ENCODE data around the gene ZCCHC14.
A peak's percentile ranks its signal among the peaks of the same experiment; 100 is the strongest.
"Not testable (repeated sequence)": the region's sequence is repeated elsewhere in the genome, so short reads cannot be mapped to it uniquely, and the experiment has no call there.

Gene ZCCHC14

DNA sequence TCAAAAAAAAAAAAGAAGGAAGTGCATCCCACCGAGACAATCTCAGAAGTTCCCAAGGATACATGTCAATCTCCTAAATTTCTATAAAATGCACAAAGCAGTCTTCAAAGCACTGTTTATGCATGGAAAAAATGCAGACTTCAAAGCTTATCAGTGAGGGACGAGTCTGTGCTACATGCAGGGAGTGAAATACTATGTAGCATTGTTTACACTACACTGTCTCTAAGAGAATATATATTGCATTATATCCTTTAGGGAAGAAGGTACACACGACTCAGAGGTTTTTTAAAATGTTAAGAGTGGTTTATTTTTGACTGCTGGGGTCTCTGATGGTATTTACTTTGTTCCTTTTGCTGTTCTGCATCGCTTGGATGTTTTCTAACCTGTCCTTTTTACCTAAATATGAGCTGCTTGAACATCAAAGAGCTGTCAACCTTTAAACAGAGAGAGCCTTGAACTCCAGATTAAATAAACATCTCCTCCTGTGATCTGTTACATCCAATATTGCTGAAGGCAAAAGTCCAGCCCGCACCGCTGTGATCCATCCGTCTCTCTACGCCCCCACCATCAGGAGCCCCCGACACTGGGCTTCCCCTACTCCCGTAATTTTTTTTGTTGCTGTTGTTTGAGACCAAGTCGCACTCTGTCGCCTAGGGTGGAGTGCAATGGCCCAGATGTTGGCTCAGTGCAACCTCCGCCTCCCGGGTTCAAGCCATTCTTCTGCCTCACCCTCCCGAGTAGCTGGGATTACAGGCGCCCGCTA, 110.6 kb downstream of the ZCCHC14 start:
- Histone ChIP-seq H3K9me3 (ENCODE audit: control insufficient read depth, low read length) (no peaks in the 10 kb centered on the region), H3K27me3 (replicated peaks; ENCODE audit: control insufficient read depth, insufficient read depth, low read length) (no peaks in the 10 kb centered on the region), H3K4me1 (ENCODE audit: control insufficient read depth, insufficient read depth, low read length) (peaks cover 29% of the 10 kb centered on the region), H3K4me3 (ENCODE audit: low read length) (peak overlapping the region; percentile 86), H3K36me3 (ENCODE audit: control insufficient read depth, insufficient read depth, low read length, severe bottlenecking) (no peaks in the 10 kb centered on the region), H3K9ac (ENCODE audit: low read length) (peak overlapping the region; percentile 92)
- peak; percentile 48 for DNase-seq (ENCODE audit: low read depth)

DNA sequence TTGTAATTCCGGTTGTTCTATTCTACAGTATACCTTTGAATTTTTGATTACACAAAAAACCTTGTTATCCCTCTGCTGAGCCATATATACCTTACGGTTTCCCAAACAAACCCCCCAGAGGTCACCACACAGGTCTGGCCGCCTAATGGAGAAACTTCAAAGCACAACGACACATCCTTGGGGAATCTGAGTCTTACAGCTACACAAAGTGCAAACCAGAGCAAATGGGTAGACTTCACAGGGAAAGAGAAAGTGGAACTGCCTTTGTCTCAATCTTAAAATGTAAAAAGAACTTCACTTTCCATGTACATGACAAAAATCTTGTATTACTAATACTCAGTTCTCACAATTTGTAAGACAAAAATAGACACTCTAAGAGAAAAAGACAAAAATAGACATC, 111.9 kb downstream of the ZCCHC14 start:
- H3K9me3 ChIP-seq (ENCODE audit: control insufficient read depth, low read length): no peaks in the 10 kb centered on the region
- no peaks in the 10 kb centered on the region for H3K36me3 ChIP-seq (ENCODE audit: control insufficient read depth, insufficient read depth, low read length, severe bottlenecking)
- no peaks in the 10 kb centered on the region for H3K27me3 ChIP-seq (replicated peaks; ENCODE audit: control insufficient read depth, insufficient read depth, low read length)
- peak overlapping the region; percentile 86 for H3K4me3 ChIP-seq (ENCODE audit: low read length)
- peak overlapping the region; percentile 92 for H3K9ac ChIP-seq (ENCODE audit: low read length)
- DNase-seq (ENCODE audit: low read depth): peak; percentile 51
- peaks cover 31% of the 10 kb centered on the region for H3K4me1 ChIP-seq (ENCODE audit: control insufficient read depth, insufficient read depth, low read length)

DNA sequence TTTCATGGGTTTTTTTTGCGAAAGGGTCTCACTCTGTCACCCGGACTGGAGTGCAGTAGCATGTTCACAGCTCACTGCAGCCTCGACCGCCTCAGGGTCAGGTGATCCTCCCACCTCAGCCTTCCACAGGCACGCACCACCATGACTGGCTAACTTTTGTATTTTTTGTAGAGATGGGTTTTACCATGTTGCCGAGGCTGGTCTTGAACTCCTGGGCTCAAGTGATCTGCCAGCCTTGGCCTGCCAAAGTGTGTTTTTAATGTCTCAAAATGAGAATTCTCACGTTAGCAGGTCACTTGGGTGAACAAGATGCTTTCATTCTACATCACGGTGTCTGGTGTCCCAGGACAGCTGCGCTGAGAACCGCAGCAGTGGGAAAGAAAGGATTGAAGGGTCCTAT, 112.4 kb downstream of the ZCCHC14 start:
- H3K36me3 ChIP-seq (ENCODE audit: control insufficient read depth, insufficient read depth, low read length, severe bottlenecking): no peaks in the 10 kb centered on the region
- H3K27me3 ChIP-seq (replicated peaks; ENCODE audit: control insufficient read depth, insufficient read depth, low read length): no peaks in the 10 kb centered on the region
- H3K9ac ChIP-seq (ENCODE audit: low read length): peak overlapping the region; percentile 92
- no peaks in the 10 kb centered on the region for H3K9me3 ChIP-seq (ENCODE audit: control insufficient read depth, low read length)
- no peak for DNase-seq (ENCODE audit: low read depth)
- peak overlapping the region; percentile 86 for H3K4me3 ChIP-seq (ENCODE audit: low read length)
- peaks cover 36% of the 10 kb centered on the region for H3K4me1 ChIP-seq (ENCODE audit: control insufficient read depth, insufficient read depth, low read length)

DNA sequence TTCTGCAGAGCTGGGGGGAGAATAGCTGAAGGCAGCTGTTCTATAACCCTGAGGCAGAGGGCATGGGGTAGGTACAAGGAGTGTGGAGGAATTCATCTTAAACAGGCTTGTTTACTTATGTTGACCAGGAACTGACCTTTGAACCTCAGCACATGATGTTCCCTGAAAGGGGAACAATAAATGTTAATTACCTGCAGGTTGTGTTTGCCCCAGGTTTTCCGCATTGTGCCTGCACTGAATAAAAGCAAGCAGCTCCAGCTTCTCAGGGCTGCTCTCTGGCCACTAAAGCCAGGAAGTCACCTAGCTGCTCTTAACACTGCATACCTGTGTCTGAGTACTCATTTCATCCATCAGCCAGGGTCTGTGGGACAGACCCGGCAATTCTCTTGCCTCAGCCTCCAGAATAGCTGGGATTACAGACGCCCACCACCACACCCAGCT, 113.5 kb downstream of the ZCCHC14 start:
- peaks cover 38% of the 10 kb centered on the region for H3K4me1 ChIP-seq (ENCODE audit: control insufficient read depth, insufficient read depth, low read length)
- not testable (repeated sequence) for H3K9me3 ChIP-seq (ENCODE audit: control insufficient read depth, low read length); DNase-seq (ENCODE audit: low read depth)

DNA sequence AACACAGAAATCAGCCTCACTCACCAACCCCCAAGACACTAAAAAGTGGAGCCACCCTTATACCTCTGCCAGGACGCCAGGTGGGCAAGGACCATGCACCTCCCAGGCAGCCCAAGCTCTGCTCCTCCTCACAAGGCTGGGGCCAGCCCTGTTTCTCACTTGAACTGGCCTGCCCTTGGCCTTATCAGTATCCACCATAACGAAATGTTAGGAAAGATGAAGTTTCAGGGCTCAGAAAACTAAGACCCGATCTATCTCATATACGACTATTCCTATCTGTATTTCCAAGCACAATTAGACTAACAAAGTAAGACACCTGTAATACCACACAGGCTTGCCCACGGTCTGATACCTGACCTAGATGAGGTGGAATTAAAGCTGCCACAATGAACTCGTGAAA, 116.2 kb downstream of the ZCCHC14 start:
- no peak for DNase-seq (ENCODE audit: low read depth)
- Histone ChIP-seq H3K9ac (ENCODE audit: low read length) (no peak overlapping the region), H3K4me3 (ENCODE audit: low read length) (no peak overlapping the region), H3K9me3 (ENCODE audit: control insufficient read depth, low read length) (no peaks in the 10 kb centered on the region), H3K27me3 (replicated peaks; ENCODE audit: control insufficient read depth, insufficient read depth, low read length) (no peaks in the 10 kb centered on the region), H3K36me3 (ENCODE audit: control insufficient read depth, insufficient read depth, low read length, severe bottlenecking) (peaks cover 4% of the 10 kb centered on the region), H3K4me1 (ENCODE audit: control insufficient read depth, insufficient read depth, low read length) (peaks cover 30% of the 10 kb centered on the region)

More for the DNA sequence above, 113.5 kb downstream of the ZCCHC14 start:
- H3K4me3 ChIP-seq (ENCODE audit: low read length); H3K27me3 ChIP-seq (replicated peaks; ENCODE audit: control insufficient read depth, insufficient read depth, low read length); H3K36me3 ChIP-seq (ENCODE audit: control insufficient read depth, insufficient read depth, low read length, severe bottlenecking); H3K9ac ChIP-seq (ENCODE audit: low read length): not testable (repeated sequence)

DNA sequence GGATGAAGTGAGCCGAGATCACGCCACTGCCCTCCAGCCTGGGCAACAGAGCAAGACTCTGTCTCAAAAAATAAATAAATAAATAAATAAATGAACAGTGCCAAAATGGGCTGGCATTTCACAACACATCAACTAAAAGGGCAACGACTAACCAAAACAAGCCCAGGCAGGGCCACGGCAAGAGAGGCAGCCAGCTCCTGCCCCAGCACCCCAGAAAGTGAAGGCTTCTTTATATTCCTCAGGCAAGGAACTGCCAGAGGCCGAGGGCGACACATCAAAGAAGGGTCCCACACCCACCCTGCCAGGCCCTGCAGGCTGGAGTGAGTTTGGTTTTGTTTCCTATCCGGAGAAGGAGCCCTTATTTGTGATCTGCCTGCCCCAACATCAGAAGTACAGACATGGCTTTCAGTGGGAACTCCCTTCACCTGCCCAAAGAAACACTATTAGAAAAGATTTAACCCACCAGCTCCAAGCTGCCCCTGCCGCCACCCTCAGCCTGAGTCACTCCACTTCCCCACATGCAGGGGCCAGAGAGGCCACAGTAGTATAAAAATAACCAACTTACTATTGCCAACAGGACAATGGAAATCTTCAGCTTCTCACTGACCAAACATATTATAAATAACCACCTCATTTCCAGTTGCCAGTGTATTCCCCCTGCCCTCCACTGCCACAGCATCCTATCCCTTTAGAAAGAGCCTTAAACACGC, 117.2 kb downstream of the ZCCHC14 start:
- peak; percentile 54 for DNase-seq (ENCODE audit: low read depth)
- Histone ChIP-seq H3K4me3 (ENCODE audit: low read length) (no peak overlapping the region), H3K9ac (ENCODE audit: low read length) (peak overlapping the region; percentile 72), H3K9me3 (ENCODE audit: control insufficient read depth, low read length) (no peaks in the 10 kb centered on the region), H3K4me1 (ENCODE audit: control insufficient read depth, insufficient read depth, low read length) (peaks cover 19% of the 10 kb centered on the region), H3K36me3 (ENCODE audit: control insufficient read depth, insufficient read depth, low read length, severe bottlenecking) (peaks cover 4% of the 10 kb centered on the region), H3K27me3 (replicated peaks; ENCODE audit: control insufficient read depth, insufficient read depth, low read length) (no peaks in the 10 kb centered on the region)

DNA sequence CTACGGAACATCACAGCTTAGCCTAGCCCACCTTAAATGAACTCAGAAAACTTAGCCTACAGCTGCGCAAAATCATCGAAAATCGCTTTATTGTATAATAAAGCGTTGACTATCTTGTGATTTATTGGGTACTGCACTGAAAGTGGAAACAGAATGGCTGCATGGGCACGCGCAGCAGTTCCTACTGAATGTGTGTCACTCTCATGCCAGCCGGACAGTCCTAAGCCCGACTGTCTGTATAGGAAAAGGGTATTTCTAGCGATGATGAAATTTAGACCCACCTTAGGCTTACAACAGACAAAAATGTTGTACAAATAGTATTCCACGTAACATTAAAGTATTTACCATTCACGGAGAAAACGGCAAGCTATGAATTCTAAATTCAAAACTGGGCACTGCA, 118.5 kb downstream of the ZCCHC14 start:
- no peaks in the 10 kb centered on the region for H3K27me3 ChIP-seq (replicated peaks; ENCODE audit: control insufficient read depth, insufficient read depth, low read length)
- H3K4me1 ChIP-seq (ENCODE audit: control insufficient read depth, insufficient read depth, low read length): peaks cover 15% of the 10 kb centered on the region
- no peak overlapping the region for H3K4me3 ChIP-seq (ENCODE audit: low read length)
- DNase-seq (ENCODE audit: low read depth): no peak
- peaks cover 4% of the 10 kb centered on the region for H3K36me3 ChIP-seq (ENCODE audit: control insufficient read depth, insufficient read depth, low read length, severe bottlenecking)
- H3K9ac ChIP-seq (ENCODE audit: low read length): no peak overlapping the region
- no peaks in the 10 kb centered on the region for H3K9me3 ChIP-seq (ENCODE audit: control insufficient read depth, low read length)

DNA sequence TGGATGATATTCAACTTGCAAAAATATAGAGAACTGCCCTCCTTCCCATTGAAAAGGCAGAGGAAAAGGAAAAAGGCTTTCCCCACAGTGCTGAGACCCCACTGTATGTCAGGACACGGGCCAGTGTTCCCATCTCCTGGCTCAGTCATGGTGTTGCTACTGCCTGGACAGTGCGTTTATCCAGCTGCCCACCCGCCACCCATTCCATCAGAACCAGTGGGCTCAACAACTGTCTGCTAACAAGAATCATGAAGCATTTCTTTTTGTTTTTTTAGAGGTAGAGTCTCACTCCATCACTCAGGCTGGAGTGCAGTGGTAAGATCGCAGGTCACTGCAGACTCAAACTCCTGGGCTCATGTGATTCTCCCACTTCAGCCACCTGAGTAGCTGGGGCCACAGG, 120.5 kb downstream of the ZCCHC14 start:
- Histone ChIP-seq H3K27me3 (replicated peaks; ENCODE audit: control insufficient read depth, insufficient read depth, low read length) (no peaks in the 10 kb centered on the region), H3K9me3 (ENCODE audit: control insufficient read depth, low read length) (no peaks in the 10 kb centered on the region), H3K4me3 (ENCODE audit: low read length) (no peak overlapping the region), H3K4me1 (ENCODE audit: control insufficient read depth, insufficient read depth, low read length) (peaks cover 15% of the 10 kb centered on the region), H3K9ac (ENCODE audit: low read length) (no peak overlapping the region), H3K36me3 (ENCODE audit: control insufficient read depth, insufficient read depth, low read length, severe bottlenecking) (peaks cover 4% of the 10 kb centered on the region)
- DNase-seq (ENCODE audit: low read depth): no peak

DNA sequence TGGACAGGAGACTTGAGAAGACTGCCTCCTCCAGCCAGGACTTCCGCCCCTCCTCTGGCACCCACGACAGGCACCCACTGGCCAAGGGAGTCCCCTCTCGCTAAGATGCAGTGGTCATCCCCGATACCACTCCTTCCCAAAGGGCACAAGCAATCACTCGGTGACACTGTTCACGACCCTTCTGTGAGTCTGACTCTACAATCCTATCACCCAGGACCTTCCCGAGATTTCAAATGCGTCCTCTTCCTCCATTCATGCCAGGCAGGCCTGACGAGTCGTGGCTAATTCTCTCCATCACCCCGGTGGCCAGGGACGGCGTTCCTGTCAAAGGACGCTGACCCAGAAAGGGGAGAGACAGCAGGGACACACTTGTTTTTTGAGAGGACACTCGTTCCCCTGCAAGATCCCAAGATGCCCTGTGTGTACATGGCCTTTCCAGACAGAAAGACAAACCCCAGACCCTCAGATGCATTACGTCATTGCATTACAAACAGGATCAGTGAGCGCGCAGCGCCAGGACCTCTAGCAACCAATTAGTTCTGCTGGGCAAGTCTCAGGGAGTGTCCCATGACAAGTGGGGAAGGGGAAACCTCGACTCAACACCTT, 121.5 kb downstream of the ZCCHC14 start:
- no peak for DNase-seq (ENCODE audit: low read depth)
- peaks cover 4% of the 10 kb centered on the region for H3K36me3 ChIP-seq (ENCODE audit: control insufficient read depth, insufficient read depth, low read length, severe bottlenecking)
- H3K9ac ChIP-seq (ENCODE audit: low read length): no peak overlapping the region
- H3K27me3 ChIP-seq (replicated peaks; ENCODE audit: control insufficient read depth, insufficient read depth, low read length): no peaks in the 10 kb centered on the region
- peaks cover 15% of the 10 kb centered on the region for H3K4me1 ChIP-seq (ENCODE audit: control insufficient read depth, insufficient read depth, low read length)
- no peak overlapping the region for H3K4me3 ChIP-seq (ENCODE audit: low read length)
- H3K9me3 ChIP-seq (ENCODE audit: control insufficient read depth, low read length): no peaks in the 10 kb centered on the region

DNA sequence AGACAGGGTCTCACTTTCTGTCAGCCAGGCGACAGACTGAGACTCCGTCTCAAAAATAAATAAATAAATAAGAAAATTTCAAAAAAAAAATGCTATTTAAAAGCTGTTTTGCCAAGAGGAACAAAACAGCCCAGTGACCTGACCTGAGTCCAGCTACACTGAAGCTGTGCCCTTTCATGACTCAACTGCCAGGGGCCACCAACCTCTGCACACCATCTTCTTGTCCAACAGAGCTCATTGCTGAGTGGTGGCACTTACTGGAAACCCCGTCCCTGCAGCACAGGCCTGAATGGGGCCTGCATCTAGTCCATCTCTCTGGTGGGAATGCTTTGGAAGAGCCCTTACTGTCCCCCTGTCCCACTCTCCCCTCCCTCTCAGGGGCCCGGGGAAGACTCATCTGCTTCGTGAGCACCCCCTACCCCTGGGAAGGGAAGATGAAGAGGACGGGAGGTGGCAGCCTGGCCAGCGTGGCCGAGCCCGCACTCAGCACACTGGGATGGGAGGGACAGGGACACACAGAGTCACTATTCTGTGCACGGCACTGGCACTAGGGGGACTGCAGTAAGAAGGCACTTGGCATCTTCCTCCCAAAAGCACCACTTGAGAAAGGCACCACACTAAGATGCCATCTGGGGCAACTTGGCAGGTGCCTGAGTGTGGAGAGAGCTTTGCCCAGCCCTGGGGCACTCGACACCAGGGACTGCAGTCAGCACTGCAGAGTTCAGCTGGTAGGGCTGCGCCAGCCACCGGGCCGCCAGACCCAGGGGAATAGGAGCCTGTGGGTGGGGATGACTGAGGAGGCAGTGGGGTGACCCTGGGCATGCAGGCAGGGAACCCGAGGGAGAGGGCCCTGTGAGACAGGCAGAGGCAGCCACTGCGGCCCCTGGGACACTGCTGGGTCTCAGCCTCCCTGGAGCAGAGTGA, 122.8 kb downstream of the ZCCHC14 start:
- no peak overlapping the region for H3K9ac ChIP-seq (ENCODE audit: low read length)
- no peaks in the 10 kb centered on the region for H3K9me3 ChIP-seq (ENCODE audit: control insufficient read depth, low read length)
- DNase-seq (ENCODE audit: low read depth): no peak
- H3K4me1 ChIP-seq (ENCODE audit: control insufficient read depth, insufficient read depth, low read length): peaks cover 4% of the 10 kb centered on the region
- H3K36me3 ChIP-seq (ENCODE audit: control insufficient read depth, insufficient read depth, low read length, severe bottlenecking): peaks cover 4% of the 10 kb centered on the region
- H3K4me3 ChIP-seq (ENCODE audit: low read length): no peak overlapping the region
- no peaks in the 10 kb centered on the region for H3K27me3 ChIP-seq (replicated peaks; ENCODE audit: control insufficient read depth, insufficient read depth, low read length)

Data from adipocyte (in vitro differentiated cells).